ENCODE measurements around the gene ADARB2.

DNA sequence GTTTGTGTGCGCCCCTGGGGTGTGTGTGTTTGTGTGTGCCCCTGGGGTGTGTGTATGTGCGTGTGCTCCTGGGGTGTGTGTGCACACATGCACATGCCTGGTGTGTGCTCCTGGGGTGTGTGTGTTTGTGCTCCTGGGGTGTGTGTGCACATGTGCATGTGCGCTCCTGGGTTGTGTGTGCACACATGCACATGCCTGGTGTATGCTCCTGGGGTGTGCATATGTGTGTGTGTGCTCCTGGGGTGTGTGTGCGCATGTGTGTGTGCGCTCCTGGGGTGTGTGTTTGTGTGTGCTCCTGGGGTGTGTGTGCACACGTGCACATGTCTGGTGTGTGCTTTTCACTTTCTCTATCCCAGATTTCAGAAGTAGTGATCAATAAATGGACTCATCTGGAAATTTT, 360.1 kb downstream of the ADARB2 start:
- TF ChIP-seq SP1 (IDR thresholded peaks at IDR 0.05) (no peak), BHLHE40 (IDR thresholded peaks at IDR 0.05; ENCODE audit: borderline replicate concordance) (no peak), LEF1 (IDR thresholded peaks at IDR 0.05; ENCODE audit: borderline replicate concordance) (no peak), PKNOX1 (IDR thresholded peaks at IDR 0.05) (no peak), FOXK2 (IDR thresholded peaks at IDR 0.05) (no peak), TARDBP (IDR thresholded peaks at IDR 0.05) (no peak), FOXM1 (IDR thresholded peaks at IDR 0.05; ENCODE audit: borderline replicate concordance) (no peak)

Measured in HEK293T (cell line).